K562 (cell line): ENCODE data around the gene IPPK. TPM values are rescaled to one million over a fixed set of nuclear protein-coding genes. Genes with fewer than 3 reads are reported as not detected.

ENCODE experiments used
- BRD9 ChIP-seq: fragments of 450-650 bp; IDR thresholded peaks from 2 replicates; pipeline ENCODE4 v1.6.1; 2018; ENCODE audit warnings: low read depth; ENCODE audit not compliant: partially characterized antibody
- CCNT2 ChIP-seq: IDR thresholded peaks from 2 replicates; pipeline ENCODE4 v1.6.1; 2011; ENCODE audit warnings: borderline replicate concordance, low read depth, mild to moderate bottlenecking, moderate library complexity, mixed read lengths, low read length; ENCODE audit not compliant: insufficient read length; ENCODE audit errors: extremely low read depth
- COPS2 ChIP-seq: fragments of 450-650 bp; conservative IDR thresholded peaks from 2 replicates; pipeline ENCODE4 v1.6.1; 2016; ENCODE audit warnings: mild to moderate bottlenecking, moderate library complexity
- CXXC5 ChIP-seq: fragments of 250-450 bp; sonication (Bioruptor Pico); IDR thresholded peaks from 2 replicates; pipeline ENCODE4 v1.8.0; 2022; ENCODE audit warnings: inconsistent platforms, mild to moderate bottlenecking, moderate library complexity
- DPF2 ChIP-seq: fragments of 450-650 bp; IDR thresholded peaks from 2 replicates; pipeline ENCODE4 v1.6.1; 2016
- GABPB2 ChIP-seq: fragments of 250-450 bp; sonication (Bioruptor Pico); conservative IDR thresholded peaks from 2 replicates; pipeline ENCODE4 v1.5.1; 2021; ENCODE audit warnings: mild to moderate bottlenecking
- GTF2F1 ChIP-seq: IDR thresholded peaks from 2 replicates; pipeline ENCODE4 v1.6.1; 2011; ENCODE audit warnings: low read depth, low read length, improper control_type of control experiment
- HEY1 ChIP-seq: fragments of 250-450 bp; sonication (Bioruptor Pico); IDR thresholded peaks from 2 replicates; pipeline ENCODE4 v1.5.0; 2020; ENCODE audit warnings: mild to moderate bottlenecking, moderate library complexity, borderline replicate concordance
- HMGN3 ChIP-seq: IDR thresholded peaks from 2 replicates; pipeline ENCODE4 v1.6.1; 2011; ENCODE audit warnings: borderline replicate concordance, low read depth, mild to moderate bottlenecking, mixed read lengths, low read length; ENCODE audit not compliant: insufficient read length; ENCODE audit errors: extremely low read depth
- IRF1 ChIP-seq: sonication (generic); formaldehyde crosslinking; IDR thresholded peaks from 2 replicates; pipeline ENCODE4 v1.8.0; 2022; ENCODE audit warnings: missing genetic modification reagents, mild to moderate bottlenecking, borderline replicate concordance
- NFATC3 ChIP-seq: fragments of 450-650 bp; IDR thresholded peaks from 2 replicates; pipeline ENCODE4 v1.6.1; 2017; ENCODE audit warnings: mild to moderate bottlenecking
- NR2C1 ChIP-seq, 2 experiments: fragments of 450-650 bp; IDR thresholded peaks; 2 replicates each; pipeline ENCODE4 v1.6.1; 2017; ENCODE audit warnings: mild to moderate bottlenecking in 2 of 2, antibody characterized with exemption in 1 of 2, inconsistent platforms in 1 of 2, missing compliant biosample characterization in 1 of 2, missing genetic modification characterization in 1 of 2
- SMC3 ChIP-seq: conservative IDR thresholded peaks from 2 replicates; pipeline ENCODE4 v1.6.1; 2011; ENCODE audit warnings: low read depth, low read length, improper control_type of control experiment; ENCODE audit not compliant: insufficient read depth
- SP1 ChIP-seq: sonication (generic); formaldehyde crosslinking; IDR thresholded peaks from 2 replicates; pipeline ENCODE4 v1.8.1; 2022; ENCODE audit warnings: mild to moderate bottlenecking, missing genetic modification reagents
- SRSF3 ChIP-seq: fragments of 200-400 bp; formaldehyde crosslinking; IDR thresholded peaks from 2 replicates; pipeline ENCODE4 v1.6.1; 2016; ENCODE audit warnings: mild to moderate bottlenecking, low read length, moderate library complexity; ENCODE audit not compliant: insufficient read depth
- TOE1 ChIP-seq, 2 experiments: fragments of 450-650 bp in 1 of 2; sonication (generic) in 1 of 2; formaldehyde crosslinking in 1 of 2; IDR thresholded peaks; 2 replicates each; pipeline versions ENCODE4 v1.7.1 to v1.8.0; 2016 to 2022; ENCODE audit warnings: borderline replicate concordance in 2 of 2, mild to moderate bottlenecking in 2 of 2, antibody characterized with exemption in 1 of 2, inconsistent platforms in 1 of 2, low read depth in 1 of 2, missing genetic modification reagents in 1 of 2, moderate library complexity in 1 of 2
- ZFPM2 ChIP-seq: fragments of 250-450 bp; sonication (Bioruptor Pico); IDR thresholded peaks from 2 replicates; pipeline ENCODE4 v1.5.1; 2022; ENCODE audit warnings: mild to moderate bottlenecking
- ZNF551 ChIP-seq: fragments of 250-450 bp; sonication (Bioruptor Pico); IDR thresholded peaks from 2 replicates; pipeline ENCODE4 v1.5.0; 2021; ENCODE audit warnings: mild to moderate bottlenecking, moderate library complexity
- ZNF609 ChIP-seq: sonication (generic); formaldehyde crosslinking; IDR thresholded peaks from 2 replicates; pipeline ENCODE4 v1.8.1; 2023; ENCODE audit warnings: missing genetic modification reagents, mild to moderate bottlenecking, borderline replicate concordance
- ZNF668 ChIP-seq: fragments of 250-450 bp; sonication (Bioruptor Pico); IDR thresholded peaks from 2 replicates; pipeline ENCODE4 v1.8.0; 2022; ENCODE audit warnings: mild to moderate bottlenecking, inconsistent platforms
- ZNF717 ChIP-seq: fragments of 250-450 bp; sonication (Bioruptor Pico); IDR thresholded peaks from 2 replicates; pipeline ENCODE4 v1.5.0; 2021
- ZNF79 ChIP-seq: fragments of 250-450 bp; sonication (Bioruptor Pico); IDR thresholded peaks from 2 replicates; pipeline ENCODE4 v1.4.0; 2020; ENCODE audit warnings: low read depth, mild to moderate bottlenecking, moderate library complexity
- polyA plus RNA-seq, 8 experiments: library from polyadenylated mRNA; depleted of rRNA in 4 of 8; stranded (reverse) in 5 of 8; unstranded in 3 of 8; fragments of >200 nt; fragmentation: Nextera tagmentation in 2 of 8; fragmentation: Illumina TruSeq in 1 of 8; extraction: Ambion mirVana in 2 of 8; extraction: Trizol in 1 of 8; gene quantifications; 2 replicates each; pipeline versions ENCODE4 v1.2.1 to v1.2.3, GENCODE V29; 2011 to 2014; ENCODE audit warnings: inconsistent platforms in 1 of 8, missing spikeins in 1 of 8
- total RNA-seq, 7 experiments: library from RNA; depleted of rRNA in 6 of 7; stranded (reverse); fragments of >200 nt in 6 of 7; fragmentation: Illumina TruSeq in 2 of 7; extraction: Trizol in 2 of 7; gene quantifications; 2 replicates each; pipeline versions ENCODE4 v1.2.1 to v1.2.3, GENCODE V29; 2011 to 2021; ENCODE audit warnings: low replicate concordance in 1 of 7

Gene IPPK
- total and polyA plus RNA-seq, 9 of the 15 experiments (the other 6 are each of a cell fraction or from before 2014, with no cell fraction given): 3.1 to 22.2 (median 11.2) TPM

GRCh38 chr9:92669890-92670708 is at the start of gene IPPK (continued):
- TF ChIP-seq ZNF609 (CRISPR knock-in tag): no peak
- TF ChIP-seq SRSF3: no peak
- no peak for TF ChIP-seq ZNF668 (CRISPR knock-in tag)
- TF ChIP-seq TOE1 (IDR thresholded peaks at IDR 0.05; ENCODE audit: borderline replicate concordance): no peak
- TF ChIP-seq TOE1 (CRISPR knock-in tag; IDR thresholded peaks at IDR 0.05; ENCODE audit: borderline replicate concordance, low read depth): no peak
- no peak for TF ChIP-seq IRF1 (CRISPR knock-in tag)
- no peak for TF ChIP-seq HEY1 (CRISPR knock-in tag)
- TF ChIP-seq DPF2: no peak
- TF ChIP-seq CXXC5: peak; percentile 81
- TF ChIP-seq SMC3: no peak
- TF ChIP-seq SP1 (CRISPR knock-in tag): peak; percentile 74
- no peak for TF ChIP-seq ZNF717 (CRISPR knock-in tag)
- TF ChIP-seq HMGN3: peak; percentile 73
- no peak for TF ChIP-seq ZFPM2 (CRISPR knock-in tag)
- TF ChIP-seq NR2C1 (IDR thresholded peaks at IDR 0.05): peak; percentile 92
- TF ChIP-seq NR2C1 (tag; IDR thresholded peaks at IDR 0.05): peak; percentile 95
- TF ChIP-seq BRD9: no peak
- peak; percentile 73 for TF ChIP-seq CCNT2
- no peak for TF ChIP-seq ZNF551 (CRISPR knock-in tag)
- no peak for TF ChIP-seq GABPB2
- TF ChIP-seq ZNF79 (CRISPR knock-in tag): no peak
- no peak for TF ChIP-seq GTF2F1
- peak; percentile 51; the same call in 1 of the 2 replicates for TF ChIP-seq NFATC3
- TF ChIP-seq COPS2: no peak
